NB4 (cell line): ENCODE measurements around the gene IFT81.
A peak's percentile ranks its signal among the peaks of the same experiment; 100 is the strongest.

ENCODE experiments used
- DNase-seq: peaks from one replicate; pipeline ENCODE4 v3.0.0; 2010; ENCODE audit warnings: low read depth
- H3K4me3 ChIP-seq: one replicate; pipeline ENCODE4 v1.5.1; 2011; ENCODE audit warnings: mild to moderate bottlenecking, low read depth, low read length, moderate library complexity
- MYC ChIP-seq: IDR thresholded peaks from 2 replicates; pipeline ENCODE4 v1.6.1; 2011; ENCODE audit warnings: low read depth, low read length
- POLR2A ChIP-seq: IDR thresholded peaks from 2 replicates; pipeline ENCODE4 v1.6.1; 2011; ENCODE audit warnings: mild to moderate bottlenecking; ENCODE audit not compliant: insufficient read length; ENCODE audit errors: extremely low read depth
- TF ChIP-seq, protein P1 (sequence below): IDR thresholded peaks from 2 replicates; pipeline ENCODE4 v1.6.1; 2011; ENCODE audit warnings: low read depth, low read length
- TF ChIP-seq, protein P2 (sequence below): IDR thresholded peaks from one replicate; pipeline ENCODE4 v1.5.1; 2012; ENCODE audit warnings: low read depth, low read length

The IFT81 gene

DNA sequence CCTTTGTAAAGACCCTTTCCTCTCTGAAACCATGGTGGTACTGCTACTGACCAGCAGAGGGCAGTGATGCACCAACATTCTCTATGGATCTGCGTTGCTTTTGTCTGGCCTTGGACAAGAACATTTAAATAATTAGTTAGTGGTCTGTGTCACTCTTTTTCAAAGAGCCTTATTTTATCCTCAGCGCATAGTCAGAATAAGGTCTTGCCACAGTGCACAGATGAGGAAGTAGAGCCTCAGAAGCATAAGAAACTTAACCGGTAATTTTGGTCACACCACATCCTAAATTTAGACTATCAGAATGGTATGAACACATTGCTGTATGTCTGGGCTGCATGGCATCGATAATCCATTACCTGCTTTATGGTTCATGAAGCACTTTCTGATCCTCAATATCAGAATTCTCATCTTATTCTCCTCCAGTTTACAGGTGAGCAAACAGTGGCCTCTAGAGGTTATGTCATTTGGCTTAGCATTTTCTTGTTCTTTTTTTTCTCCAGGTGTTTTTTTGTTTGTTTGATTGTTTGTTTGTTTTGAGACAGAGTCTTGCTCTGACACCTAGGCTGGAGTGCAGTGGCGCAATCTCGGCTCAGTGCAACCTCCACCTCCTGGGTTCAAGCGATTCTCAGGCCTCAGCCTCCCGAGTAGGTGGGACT, 23.7 kb upstream of the IFT81 start:
- peak overlapping the region; percentile 6 for H3K4me3 ChIP-seq
- TF ChIP-seq POLR2A, result no peak
- TF ChIP-seq, protein P1, sequence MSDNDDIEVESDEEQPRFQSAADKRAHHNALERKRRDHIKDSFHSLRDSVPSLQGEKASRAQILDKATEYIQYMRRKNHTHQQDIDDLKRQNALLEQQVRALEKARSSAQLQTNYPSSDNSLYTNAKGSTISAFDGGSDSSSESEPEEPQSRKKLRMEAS, result peak; percentile 64
- TF ChIP-seq, protein P2, sequence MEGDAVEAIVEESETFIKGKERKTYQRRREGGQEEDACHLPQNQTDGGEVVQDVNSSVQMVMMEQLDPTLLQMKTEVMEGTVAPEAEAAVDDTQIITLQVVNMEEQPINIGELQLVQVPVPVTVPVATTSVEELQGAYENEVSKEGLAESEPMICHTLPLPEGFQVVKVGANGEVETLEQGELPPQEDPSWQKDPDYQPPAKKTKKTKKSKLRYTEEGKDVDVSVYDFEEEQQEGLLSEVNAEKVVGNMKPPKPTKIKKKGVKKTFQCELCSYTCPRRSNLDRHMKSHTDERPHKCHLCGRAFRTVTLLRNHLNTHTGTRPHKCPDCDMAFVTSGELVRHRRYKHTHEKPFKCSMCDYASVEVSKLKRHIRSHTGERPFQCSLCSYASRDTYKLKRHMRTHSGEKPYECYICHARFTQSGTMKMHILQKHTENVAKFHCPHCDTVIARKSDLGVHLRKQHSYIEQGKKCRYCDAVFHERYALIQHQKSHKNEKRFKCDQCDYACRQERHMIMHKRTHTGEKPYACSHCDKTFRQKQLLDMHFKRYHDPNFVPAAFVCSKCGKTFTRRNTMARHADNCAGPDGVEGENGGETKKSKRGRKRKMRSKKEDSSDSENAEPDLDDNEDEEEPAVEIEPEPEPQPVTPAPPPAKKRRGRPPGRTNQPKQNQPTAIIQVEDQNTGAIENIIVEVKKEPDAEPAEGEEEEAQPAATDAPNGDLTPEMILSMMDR, result peak; percentile 98
- TF ChIP-seq MYC, result peak; percentile 75
- DNase-seq, result peak; percentile 96

DNA sequence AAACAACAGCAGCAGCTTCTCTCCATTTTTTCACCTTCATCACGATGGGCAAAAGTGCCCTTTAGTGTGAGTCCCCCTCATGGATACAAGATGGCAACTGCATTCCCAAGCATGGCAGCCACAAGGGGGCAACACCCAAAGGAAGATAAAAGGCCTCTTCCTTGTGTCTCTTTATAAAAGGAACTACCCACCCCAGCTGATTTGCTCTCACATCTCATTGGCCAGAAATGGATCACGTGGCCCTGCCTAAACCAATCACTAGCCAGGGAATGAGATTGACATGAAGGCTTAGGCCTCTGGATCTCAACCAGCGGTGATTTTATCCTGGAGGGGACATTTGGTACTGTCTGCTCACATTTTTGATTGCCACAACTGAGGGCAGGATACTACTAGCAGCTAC, 21.9 kb upstream of the IFT81 start:
- H3K4me3 ChIP-seq, result no peak overlapping the region

DNA sequence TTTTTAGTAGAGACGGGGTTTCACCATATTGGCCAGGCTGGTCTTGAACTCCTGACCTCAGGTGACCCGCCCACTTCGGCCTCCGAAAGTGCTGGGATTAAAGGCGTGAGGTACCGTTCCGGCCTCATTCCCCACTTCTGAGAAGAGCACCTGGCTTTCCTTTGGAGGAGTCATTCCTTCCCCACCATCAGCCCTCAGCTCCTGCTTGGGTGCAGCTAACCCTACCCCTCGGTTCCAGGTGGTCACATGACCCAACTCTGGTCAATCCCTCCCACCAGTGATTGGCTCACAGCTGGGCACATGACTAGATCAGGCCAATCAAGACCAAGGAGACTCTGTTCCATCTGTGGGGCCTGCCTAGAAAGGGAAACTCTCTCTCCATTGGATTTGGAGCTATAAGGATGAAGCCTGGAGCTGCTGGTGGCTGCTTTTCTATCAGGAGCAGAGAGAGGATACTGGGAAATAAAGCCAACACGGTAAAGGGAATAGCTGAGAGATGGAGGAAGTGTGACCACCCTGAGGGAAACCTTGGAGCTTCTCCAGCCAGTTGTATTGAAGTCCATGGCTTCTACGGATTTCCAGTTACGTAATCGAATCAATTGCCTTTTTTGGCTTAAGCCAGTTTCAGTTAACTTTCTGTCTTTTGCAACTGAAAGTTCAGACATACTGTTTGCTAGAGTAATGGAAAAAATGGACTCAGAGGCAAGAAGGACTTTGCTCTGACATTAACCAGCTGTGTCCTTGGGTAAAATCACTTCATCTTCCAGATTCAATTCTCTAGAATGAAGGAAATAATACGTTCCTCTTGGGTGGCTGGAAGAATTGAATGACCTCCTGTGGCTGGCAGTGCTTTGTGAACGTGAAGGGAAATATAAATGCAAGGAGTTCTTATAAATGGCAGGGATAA, 19.7 kb upstream of the IFT81 start:
- DNase-seq, result no peak
- H3K4me3 ChIP-seq, result no peak overlapping the region
- TF ChIP-seq MYC (no peak), POLR2A (no peak)
- TF ChIP-seq, protein P2, result no peak
- TF ChIP-seq, protein P1, result no peak

More for the DNA sequence above, 21.9 kb upstream of the IFT81 start:
- TF ChIP-seq, protein P1, result peak; percentile 96
- TF ChIP-seq, protein P2, result peak; percentile 74
- TF ChIP-seq POLR2A, result no peak
- peak; percentile 81 for TF ChIP-seq MYC
- peak; percentile 87 for DNase-seq

DNA sequence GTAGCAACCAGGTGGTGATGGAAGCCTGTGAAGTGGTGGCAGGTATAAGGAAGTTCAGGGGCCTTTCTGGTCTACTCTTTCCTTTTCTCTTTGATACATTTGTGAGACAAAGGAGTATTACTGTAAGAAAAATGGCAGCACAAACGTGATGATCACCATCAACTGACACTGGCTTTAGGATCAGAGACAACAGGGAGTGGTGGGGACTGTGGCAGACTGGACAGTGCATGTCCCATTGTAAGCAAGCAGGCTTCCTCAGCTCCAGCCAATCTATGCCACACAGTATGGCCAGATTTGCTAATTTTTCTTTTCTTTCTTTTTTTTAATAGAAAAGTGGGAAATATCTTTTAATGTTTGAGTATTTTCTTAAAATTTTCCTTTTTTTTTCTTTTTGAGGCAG, 19.0 kb upstream of the IFT81 start:
- no peak overlapping the region for H3K4me3 ChIP-seq
- TF ChIP-seq, protein P2, result no peak
- TF ChIP-seq MYC (no peak), POLR2A (no peak)
- TF ChIP-seq, protein P1, result no peak
- DNase-seq, result no peak

DNA sequence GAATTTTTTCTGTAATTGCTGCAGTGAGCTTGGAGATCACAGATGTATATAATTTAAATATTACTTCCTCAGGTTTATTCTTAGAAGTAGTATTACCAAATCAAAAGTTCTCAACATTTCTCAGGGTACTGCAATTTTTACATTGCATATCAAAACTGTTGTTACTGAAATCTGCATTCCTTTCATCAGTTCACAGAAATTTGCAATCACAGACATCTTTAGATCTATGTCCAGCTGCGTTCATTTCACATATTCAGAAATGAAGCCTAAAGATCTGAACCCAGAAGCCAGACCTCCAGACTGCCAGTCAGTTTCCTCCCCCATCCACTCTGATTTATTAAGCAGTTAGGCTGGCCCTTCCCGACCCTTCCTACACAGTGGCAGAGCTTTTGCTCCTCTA, 18.2 kb upstream of the IFT81 start:
- DNase-seq, result no peak
- TF ChIP-seq, protein P1, result no peak
- TF ChIP-seq MYC, result no peak
- TF ChIP-seq, protein P2, result no peak
- no peak for TF ChIP-seq POLR2A
- no peak overlapping the region for H3K4me3 ChIP-seq
